Stimulated activated CD4-positive, alpha-beta T cell treated with anti-CD3 and anti-CD28 coated beads, Interleukin-12 subunit alpha, Interleukin-12 subunit beta, amount 100 ng/mL, for 4 hours (primary cell): Measurements from ENCODE around the gene SARDH.
A peak's percentile ranks its signal among the peaks of the same experiment; 100 is the strongest.

ENCODE experiments used
- DNase-seq: peaks from one replicate; pipeline ENCODE4 v3.0.0-alpha.2; 2020

SARDH gene

GRCh38 chr9:133664173-133665050 is 73.7 kb downstream of the SARDH start:
- DNase-seq, result no peak

- no peak for DNase-seq
Measured at GRCh38 chr9:133661846-133662540, 76.2 kb downstream of the SARDH start.

- no peak for DNase-seq
Measured at GRCh38 chr9:133659516-133659915, 78.6 kb downstream of the SARDH start.

GRCh38 chr9:133658442-133659431 is 79.4 kb downstream of the SARDH start:
- DNase-seq, result no peak

GRCh38 chr9:133657120-133657661 is 81.0 kb downstream of the SARDH start:
- DNase-seq, result no peak

- peak; percentile 19 for DNase-seq
Measured at GRCh38 chr9:133656211-133657119, 81.7 kb downstream of the SARDH start.

- no peak for DNase-seq
Measured at GRCh38 chr9:133655701-133656100, 82.5 kb downstream of the SARDH start.

GRCh38 chr9:133654736-133655657 is 83.2 kb downstream of the SARDH start:
- no peak for DNase-seq

GRCh38 chr9:133653638-133654037 is 84.5 kb downstream of the SARDH start:
- no peak for DNase-seq

- no peak for DNase-seq
Measured at GRCh38 chr9:133650026-133650425, 88.1 kb downstream of the SARDH start.

GRCh38 chr9:133649194-133649593 is 89.0 kb downstream of the SARDH start:
- DNase-seq, result no peak

GRCh38 chr9:133647765-133648469 is 90.2 kb downstream of the SARDH start:
- no peak for DNase-seq

GRCh38 chr9:133647148-133647547 is 91.0 kb downstream of the SARDH start:
- DNase-seq, result no peak

GRCh38 chr9:133645021-133645765 is 93.0 kb downstream of the SARDH start:
- DNase-seq, result no peak

GRCh38 chr9:133643978-133644760 is 94.0 kb downstream of the SARDH start:
- no peak for DNase-seq

GRCh38 chr9:133643362-133643755 is 94.8 kb downstream of the SARDH start:
- DNase-seq, result no peak

- DNase-seq, result no peak
Measured at GRCh38 chr9:133642708-133643361, 95.3 kb downstream of the SARDH start.
